Fibroblast of the conjunctiva (primary cell): ENCODE measurements around the gene PRAC1.
A peak's percentile ranks its signal among the peaks of the same experiment; 100 is the strongest.

Experiments
- DNase-seq: peaks from one replicate; pipeline ENCODE4 v3.0.0-alpha.2; 2010; ENCODE audit warnings: low read depth

Gene PRAC1

GRCh38 chr17:48704361-48705248 lies 17.7 kb downstream of the PRAC1 start:
- no peak for DNase-seq

- DNase-seq = no peak
These were observed 20.3 kb downstream of the PRAC1 start for GRCh38 chr17:48701864-48702532.

GRCh38 chr17:48693178-48693577 lies 29.1 kb downstream of the PRAC1 start:
- DNase-seq = no peak

DNA sequence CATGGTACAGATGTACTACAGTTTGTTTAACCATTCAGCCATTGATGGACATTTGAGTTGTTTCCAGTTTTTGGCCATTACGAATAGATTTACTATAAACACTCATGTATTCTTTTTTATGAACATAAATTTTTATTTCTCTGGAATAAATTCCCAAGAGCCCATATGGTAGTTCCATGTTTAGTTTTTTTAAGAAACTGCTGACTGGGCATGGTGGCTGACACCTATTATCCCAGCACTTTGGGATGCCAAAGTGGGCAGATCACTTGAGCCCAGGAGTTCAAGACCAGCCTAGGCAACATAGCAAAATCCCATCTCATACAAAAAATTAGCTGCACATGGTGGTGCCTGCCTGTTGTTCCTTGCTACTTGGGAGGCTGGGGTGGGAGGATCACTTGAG lies 30.3 kb downstream of the PRAC1 start:
- no peak for DNase-seq

DNA sequence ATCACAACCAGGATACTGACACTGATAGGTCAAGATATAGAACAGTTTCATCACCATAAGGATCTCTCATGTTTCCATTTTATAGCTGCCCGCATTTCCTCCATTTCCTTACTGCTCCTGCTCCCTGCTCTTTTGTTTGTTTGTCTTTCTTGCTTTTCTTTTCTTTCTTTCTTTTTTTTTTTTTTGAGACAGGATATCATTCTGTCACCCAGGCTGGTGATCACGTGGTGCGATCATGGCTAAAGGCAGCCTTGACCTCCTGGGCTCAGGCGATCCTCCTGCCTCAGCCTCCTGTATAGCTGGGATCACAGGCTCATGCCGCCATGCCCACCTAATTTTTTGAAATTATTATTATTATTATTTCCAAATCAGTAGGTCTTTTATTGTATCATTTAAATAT lies 31.7 kb downstream of the PRAC1 start:
- no peak for DNase-seq

- no peak for DNase-seq
These were observed 40.7 kb downstream of the PRAC1 start for GRCh38 chr17:48681609-48682008.

DNA sequence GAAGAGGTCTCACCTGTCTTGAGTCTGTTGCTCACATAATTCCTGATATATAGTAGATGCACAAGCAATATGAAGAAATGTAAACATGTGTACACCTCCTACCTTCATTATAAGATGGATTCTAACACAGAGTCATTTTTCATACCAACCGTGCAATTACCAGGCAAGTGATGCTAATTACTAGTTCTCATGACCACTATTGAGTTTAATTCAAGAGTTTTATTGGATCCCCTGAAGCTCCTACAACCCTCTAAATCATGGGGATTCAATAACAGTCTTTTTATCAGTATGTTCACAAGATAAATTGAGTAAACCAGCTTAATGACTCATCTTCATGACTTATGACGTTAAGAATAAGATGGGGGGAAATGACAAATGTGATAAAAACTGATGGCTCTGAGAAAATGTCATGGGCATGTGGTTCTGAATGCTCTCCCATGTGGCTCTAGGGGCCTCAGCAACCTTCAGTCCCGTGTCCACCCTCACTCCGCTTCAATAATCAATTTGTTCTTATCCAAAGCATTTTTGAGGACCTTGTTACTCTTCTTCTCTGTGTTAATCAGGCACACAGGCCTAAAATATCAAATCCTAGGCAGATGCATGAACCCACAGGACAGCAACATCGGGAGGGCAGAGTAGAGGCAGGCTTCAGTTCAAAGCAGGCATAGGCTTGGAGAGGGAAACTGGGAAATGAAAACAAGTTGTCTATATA lies 42.8 kb downstream of the PRAC1 start:
- no peak for DNase-seq

DNA sequence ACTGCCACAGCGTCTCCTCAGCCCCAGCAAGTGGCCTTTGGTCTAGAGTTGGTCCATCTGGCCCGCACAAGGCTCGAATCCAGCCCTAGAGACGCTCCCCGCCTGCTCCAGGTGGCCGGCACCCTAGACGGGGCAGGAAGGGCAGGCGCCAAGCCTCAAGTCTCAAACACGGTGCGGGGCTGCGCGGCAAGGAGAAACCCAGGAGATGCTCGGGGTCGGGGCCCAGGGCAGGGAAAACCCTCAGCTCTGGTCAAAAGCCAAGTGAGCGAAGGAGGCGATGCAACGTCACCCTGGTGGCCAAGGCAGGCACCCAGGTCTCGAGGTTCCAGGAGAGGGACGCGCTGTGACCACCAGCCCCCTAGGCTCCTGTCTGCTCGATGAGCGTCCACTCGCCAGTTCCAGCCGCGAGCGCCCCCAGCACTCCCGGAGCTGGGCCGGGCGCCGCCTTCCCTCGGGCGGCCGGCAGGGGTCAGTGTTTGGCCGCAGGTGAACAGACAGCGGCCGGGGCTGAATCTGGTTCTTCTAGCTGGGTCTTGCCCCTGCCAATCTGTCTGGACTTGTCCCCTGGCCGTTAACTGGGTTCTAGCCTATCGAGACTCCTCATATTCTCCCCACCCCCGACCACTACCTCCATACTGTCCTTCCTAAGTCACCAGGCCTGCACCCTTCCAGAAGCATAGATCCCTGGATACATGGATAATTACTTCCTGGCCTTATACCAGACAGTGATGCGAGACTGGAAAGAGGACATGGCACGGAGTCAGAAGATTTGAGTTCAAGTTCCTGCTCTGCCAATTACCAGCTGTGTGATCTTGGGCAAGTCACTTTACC lies 44.0 kb downstream of the PRAC1 start:
- DNase-seq = peak; percentile 1

DNA sequence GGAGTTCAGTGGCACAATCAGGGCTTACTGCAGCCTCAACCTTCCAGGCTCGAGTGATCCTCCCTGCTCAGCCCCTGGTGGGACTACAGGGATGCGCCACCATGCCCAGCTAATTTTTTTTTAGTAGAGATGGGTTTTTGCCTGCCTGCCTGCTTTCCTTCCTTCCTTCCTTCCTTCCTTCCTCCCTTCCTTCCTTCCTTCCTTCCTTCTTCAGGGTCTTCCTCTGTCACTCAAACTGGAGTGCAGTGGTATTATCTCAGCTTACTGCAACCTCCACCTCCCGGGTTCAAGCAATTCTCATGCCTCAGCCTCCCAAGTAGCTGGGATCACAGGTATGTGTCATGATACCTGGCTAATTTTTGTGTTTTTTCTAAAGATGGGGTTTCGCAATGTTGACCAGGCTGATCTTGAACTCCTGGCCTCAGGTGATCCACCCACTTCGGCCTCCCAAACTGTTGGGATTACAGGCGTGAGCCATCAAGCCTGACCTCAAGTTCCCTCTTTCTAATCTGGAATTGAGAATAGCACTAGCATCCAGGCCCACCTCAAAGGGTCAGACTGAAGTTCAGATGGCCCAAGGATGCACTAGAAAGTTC lies 45.3 kb downstream of the PRAC1 start:
- no peak for DNase-seq

- no peak for DNase-seq
These were observed 50.0 kb downstream of the PRAC1 start for GRCh38 chr17:48672340-48672739.
